Measurements from ENCODE around the gene NPAS2.

NPAS2 gene

DNA sequence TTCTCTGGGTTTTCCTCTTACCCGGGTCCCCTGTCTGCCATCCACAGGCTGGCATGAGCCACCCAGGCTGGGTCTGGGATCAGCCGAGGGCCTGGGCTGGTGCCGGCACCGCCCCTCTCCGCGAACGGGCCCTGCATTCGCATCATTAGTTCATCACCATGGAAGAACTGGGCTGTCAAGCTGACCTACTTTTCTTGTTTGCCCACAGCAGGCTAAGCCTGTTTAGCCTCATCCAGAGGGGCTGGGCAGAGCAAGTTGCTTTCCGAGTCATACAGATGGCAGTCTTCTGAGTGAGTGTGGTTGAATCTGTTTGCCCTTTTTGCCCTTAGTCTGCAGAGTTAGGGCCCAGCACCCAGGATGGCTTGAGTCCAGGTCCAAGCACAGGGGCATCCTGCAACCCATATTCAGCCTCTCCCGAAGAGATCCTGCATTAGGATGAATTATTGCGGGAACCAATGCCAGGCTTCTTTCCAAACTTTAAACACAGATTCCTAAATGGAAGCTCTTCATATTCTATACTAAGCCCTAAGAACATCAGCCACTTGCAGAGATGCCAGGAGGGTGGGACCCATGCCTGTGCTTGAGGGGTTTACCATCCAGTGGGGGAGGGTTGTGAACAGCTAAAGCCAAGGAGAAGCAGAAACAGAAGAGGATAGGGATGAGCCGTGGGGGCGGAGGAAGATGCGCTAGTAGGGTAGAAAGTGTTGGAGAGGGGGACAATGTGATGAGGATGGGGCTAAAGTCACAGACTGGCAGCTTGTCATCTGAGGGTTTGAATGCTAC is 68.0 kb downstream of the NPAS2 start:
- no peak for DNase-seq

DNA sequence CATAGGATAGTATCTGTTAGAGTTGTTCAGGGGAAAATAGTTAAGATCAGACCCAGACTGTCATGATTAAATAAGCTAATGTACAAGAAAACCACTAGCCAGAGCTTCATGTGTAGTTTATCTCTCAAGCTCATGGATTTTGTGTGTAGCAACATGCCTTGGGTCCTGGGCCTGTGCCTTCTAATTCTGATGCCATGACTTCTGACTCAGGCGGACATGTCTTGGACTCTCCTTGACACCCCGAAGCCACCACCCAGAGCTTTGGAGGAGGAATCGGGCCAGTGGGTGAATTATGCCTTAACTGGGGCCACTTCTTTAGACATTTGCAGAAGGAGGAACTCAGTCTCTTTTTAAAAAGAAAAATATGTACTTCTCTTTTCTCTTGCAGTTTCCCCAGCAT is 68.7 kb downstream of the NPAS2 start:
- no peak for DNase-seq

GRCh38 chr2:100889286-100889685 is 69.3 kb downstream of the NPAS2 start:
- DNase-seq = no peak

DNA sequence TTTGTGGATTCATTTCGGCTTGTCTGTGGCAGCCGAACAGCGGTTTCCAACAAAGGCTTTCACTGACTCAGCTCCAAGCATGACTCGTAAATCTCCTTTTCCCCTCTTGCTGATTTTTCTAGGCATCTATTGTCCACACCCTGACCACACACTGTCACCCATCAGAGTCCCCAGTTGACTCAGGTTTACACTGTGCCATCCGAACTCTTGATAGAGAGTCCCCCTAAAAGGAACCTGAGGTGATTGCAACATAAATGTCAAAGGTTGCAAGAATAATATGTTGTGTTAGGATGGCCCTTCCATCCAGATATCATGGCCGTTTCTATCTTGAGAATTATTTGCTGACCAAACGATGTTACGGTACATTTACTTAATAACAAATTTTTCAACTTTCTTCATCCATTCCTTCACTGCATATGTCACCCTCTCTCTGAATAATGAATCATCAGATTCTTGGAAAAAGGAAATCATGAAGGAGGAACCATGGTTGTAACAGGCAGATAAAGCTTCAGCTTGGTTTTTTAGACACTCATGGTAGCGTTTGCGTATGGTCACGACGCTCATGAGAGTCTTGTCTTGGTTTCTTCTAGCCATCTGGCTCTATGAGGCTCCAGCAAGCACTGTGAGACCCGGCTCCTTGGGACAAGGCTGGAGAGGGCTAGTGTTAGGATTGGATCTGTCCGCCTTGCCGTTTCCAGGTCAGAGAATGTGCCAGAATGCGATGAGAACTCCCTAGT is 72.1 kb downstream of the NPAS2 start:
- DNase-seq = no peak

GRCh38 chr2:100893392-100894104 is 73.6 kb downstream of the NPAS2 start:
- no peak for DNase-seq

DNA sequence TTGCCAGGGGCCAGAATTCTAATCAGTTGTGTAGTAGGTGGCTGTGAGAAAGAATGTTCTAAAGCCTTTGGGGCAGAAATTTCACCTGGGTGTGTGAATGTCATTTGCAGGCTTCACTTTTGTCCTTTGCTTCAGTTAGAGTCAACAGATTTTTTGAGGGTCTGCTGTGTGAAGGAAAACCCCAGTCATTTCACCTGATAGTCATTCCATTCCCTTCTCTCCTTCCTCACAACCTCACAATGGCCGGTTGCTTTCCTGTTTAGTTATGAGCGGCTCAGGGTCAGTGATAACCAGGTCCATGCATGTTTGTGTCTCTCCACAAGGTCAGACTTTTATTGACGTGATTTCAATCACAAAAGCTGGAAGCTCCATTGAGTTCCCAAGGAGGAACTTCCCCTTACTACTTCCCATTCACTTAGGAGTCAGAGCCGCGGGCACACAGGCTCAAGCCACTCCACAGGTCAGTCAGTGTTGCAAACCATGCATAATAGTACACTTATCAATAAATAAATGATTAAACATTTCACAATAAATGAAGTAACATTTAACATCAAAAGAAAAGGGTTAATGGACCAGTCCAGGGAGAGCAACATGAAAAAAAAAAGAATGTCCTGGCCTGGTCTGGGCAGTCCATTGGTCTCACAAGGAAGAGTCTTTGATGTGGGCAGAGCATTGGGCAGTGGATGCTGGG is 74.3 kb downstream of the NPAS2 start:
- no peak for DNase-seq

- DNase-seq = no peak
These were observed 74.8 kb downstream of the NPAS2 start for GRCh38 chr2:100894796-100895156.

DNA sequence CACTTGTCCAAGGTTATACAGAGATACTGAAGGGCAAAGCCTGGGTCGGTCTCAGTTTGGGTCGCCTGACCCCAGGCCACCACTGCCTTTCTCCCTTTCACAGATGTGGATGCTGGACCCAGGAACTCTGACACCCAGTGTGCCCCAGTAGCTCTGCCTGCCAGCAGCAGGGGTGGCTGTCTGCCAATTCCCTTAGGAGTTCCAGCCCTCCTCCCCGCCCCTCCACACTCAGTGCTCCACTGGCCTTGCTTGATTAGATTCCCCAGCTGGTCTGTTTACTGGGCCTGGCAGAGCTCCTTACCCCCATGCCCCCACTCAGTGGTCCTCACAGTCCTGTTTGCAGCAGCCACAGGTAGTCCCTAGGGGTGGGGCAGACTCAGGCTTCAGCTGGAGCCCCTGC is 75.5 kb downstream of the NPAS2 start:
- no peak for DNase-seq

GRCh38 chr2:100895934-100896685 is 76.2 kb downstream of the NPAS2 start:
- no peak for DNase-seq

GRCh38 chr2:100898035-100898665 is 78.2 kb downstream of the NPAS2 start:
- DNase-seq = no peak

- DNase-seq = no peak
These were observed 80.3 kb downstream of the NPAS2 start for GRCh38 chr2:100900156-100900795.

DNA sequence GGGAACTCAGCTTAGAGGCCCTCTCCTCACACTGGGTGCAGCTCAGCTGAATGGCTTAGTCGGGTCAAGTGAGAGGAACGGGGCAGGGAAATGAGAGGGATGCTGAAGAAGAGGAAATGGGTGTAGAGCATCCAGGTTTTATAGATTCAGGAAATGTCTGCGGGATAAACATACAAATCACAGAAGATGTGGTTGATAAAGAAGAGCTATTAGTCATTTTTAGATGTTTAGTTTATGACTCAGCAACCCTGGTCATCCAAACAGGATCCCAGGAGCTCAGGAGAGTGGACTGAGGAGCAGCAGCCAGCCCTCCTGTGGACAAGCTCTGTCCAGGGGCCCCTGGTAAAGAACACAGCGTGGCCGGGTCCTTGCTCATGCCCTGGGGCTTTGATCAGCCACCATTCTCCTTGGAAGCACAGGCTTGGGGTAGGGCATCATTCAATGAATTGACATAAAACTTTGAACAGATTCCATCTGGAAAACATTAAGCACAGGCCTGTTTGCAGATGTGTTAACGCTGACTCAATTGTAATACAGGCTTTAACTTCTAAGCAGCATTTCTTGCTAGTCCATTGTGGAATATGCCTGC is 83.0 kb downstream of the NPAS2 start:
- no peak for DNase-seq

DNA sequence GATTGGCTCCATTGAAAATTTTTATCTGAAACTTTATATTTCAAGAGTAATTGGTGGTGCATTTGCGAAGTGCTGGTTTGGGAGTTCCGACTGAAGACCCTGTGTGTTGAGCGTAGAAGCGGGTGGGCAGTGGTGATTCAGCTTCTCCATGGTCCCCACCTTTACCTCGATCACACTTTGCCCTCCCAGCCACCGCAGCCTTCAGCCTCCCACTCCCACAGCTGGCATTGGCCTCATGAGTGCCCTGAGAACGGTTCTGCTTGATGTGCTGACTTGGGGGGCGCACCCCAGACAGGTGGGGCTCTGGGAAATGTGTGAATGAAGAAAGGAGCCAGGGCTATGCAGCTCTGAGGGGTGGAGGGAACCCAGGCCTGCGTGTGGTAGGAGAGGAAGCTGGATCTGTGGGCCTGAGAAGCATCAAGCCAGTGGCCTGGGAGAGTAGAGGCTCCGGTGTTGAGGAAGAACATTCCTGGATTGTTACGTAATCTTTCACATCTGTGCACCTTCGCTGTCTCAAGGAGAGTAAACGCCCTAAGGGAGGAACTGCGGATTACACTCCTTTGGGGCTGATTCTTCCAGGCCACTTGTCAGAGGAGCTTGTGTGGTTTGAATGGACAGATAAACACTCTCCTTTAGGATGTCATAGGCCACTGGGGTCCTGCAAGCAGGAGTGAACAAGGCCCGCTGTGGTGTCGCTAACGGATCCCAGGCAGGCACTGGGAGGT is 83.8 kb downstream of the NPAS2 start:
- no peak for DNase-seq

- DNase-seq = no peak
These were observed 85.3 kb downstream of the NPAS2 start for GRCh38 chr2:100905132-100905805.

DNA sequence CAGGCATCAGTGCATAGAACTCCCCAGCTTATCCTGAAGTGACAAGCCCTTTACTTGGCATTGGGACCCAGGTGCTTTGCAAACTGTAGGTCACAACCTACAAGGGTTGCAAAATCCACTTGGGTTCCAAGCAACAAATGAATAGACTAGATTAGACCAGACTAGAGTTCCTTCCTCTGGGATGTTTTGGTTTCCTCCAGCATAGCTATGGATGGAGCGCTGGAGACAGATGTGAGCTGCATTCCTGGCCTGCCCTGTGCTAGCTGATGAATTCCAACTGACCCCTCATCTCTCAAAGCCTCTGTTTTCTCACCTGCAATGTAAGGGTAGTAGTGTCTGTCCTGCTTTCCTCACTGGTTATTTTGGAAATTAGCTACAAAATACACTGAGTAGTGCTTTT is 86.2 kb downstream of the NPAS2 start:
- DNase-seq = no peak

DNA sequence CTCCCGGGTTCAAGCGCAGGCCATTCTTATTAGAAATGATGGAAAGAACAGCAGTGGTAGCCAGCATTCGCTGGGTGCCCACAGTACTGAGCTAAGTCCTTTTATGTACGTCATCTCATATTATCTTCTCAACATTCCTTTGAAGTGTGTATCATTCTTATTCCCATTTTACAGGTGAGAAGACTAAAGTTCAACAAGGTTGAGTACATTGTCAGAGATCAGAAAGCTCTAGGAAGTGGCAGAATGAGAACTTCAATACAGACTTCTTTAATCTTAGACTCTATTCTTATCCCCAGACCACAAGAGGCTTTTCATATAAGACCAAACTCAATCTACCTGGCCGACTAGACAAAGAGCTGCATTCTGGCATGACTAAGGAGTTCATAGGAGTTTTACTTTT is 86.7 kb downstream of the NPAS2 start:
- no peak for DNase-seq

DNA sequence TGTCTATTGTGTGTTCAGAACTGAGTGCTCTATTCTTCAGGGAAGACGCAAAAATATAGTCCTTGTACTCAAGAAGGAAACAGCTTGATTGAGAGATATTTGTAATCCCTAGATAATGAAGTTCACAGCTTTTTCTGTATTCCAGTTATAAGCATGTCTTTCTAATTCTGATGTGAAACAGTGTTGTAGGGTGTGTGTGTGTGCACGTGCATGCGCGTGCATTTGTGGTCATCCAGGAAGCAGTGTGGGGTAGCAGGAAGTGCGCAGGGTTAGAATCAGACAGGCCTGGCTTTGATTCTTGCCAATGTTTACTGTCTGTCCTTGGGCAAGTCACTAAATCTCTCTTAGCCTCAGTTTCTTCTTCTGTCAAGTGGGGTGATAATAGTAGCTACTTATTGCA is 87.9 kb downstream of the NPAS2 start:
- DNase-seq = no peak

- no peak for DNase-seq
These were observed 89.7 kb downstream of the NPAS2 start for GRCh38 chr2:100909534-100910081.

DNA sequence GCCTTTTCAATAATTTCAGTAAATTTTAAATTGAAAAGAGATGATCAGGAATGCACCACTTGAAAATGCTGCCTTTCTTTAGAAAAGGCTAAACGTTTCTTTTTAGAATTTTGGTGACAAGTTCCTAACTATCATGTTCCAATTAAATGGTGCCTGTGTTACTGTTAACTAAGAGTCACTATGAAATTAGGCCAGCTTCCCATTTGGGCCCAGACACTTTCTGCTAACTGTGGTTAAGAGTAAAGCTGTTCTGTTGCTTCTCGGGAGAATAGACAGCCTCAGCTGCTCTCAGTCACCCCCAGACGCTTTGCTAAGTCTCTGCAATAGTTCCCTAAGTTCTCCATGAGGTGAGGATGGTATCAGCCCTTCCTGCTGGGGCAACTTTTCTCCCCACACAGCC is 90.2 kb downstream of the NPAS2 start:
- no peak for DNase-seq

GRCh38 chr2:100919316-100919715 is 99.4 kb downstream of the NPAS2 start:
- DNase-seq = no peak

All from CD4-positive, alpha-beta T cell treated with Interferon gamma for 1 hour (primary cell).